ENCODE measurements around the gene RPL10.

Gene RPL10

GRCh38 chrX:154449618-154450017, 51.4 kb downstream of the RPL10 start:
- DNase-seq (ENCODE audit: low read depth), result no peak

- DNase-seq (ENCODE audit: low read depth), result no peak
Measured at GRCh38 chrX:154450312-154450711, 52.1 kb downstream of the RPL10 start.
